ENCODE measurements around the gene ATP11B.
A peak's percentile ranks its signal among the peaks of the same experiment; 100 is the strongest.

The ATP11B gene

GRCh38 chr3:182792901-182793662 lies at the start of gene ATP11B:
TSS of gene ATP11B (plus strand) at chr3:182793504. CDS start at chr3:182793760, 256 bp downstream.
- ATAC-seq: peak; percentile 69

GRCh38 chr3:182746959-182747358 lies 46.3 kb upstream of the ATP11B start:
- no peak; the same call in 2 of the 3 replicates for ATAC-seq
- TF ChIP-seq ESRRG (CRISPR knock-in tag; IDR thresholded peaks at IDR 0.05): no peak
- no peak for TF ChIP-seq OSR1 (CRISPR knock-in tag; IDR thresholded peaks at IDR 0.05)
- TF ChIP-seq ZC3H10 (CRISPR knock-in tag; IDR thresholded peaks at IDR 0.05): no peak
- no peak for TF ChIP-seq CREB5 (CRISPR knock-in tag; IDR thresholded peaks at IDR 0.05; ENCODE audit: low read depth)
- no peak for TF ChIP-seq PPARA (CRISPR knock-in tag; IDR thresholded peaks at IDR 0.05; ENCODE audit: borderline replicate concordance)
- TF ChIP-seq POU6F1 (CRISPR knock-in tag; IDR thresholded peaks at IDR 0.05; ENCODE audit: borderline replicate concordance, low read depth): no peak
- TF ChIP-seq CSDC2 (CRISPR knock-in tag; IDR thresholded peaks at IDR 0.05): no peak
- TF ChIP-seq RARB (CRISPR knock-in tag; IDR thresholded peaks at IDR 0.05): no peak
- no peak for TF ChIP-seq ZFP30 (CRISPR knock-in tag; IDR thresholded peaks at IDR 0.05)
- TF ChIP-seq SNAI2 (CRISPR knock-in tag; IDR thresholded peaks at IDR 0.05): no peak
- no peak for TF ChIP-seq BACH2 (CRISPR knock-in tag; IDR thresholded peaks at IDR 0.05; ENCODE audit: borderline replicate concordance)
- no peak for TF ChIP-seq PATZ1 (CRISPR knock-in tag; IDR thresholded peaks at IDR 0.05; ENCODE audit: borderline replicate concordance)
- no peak for TF ChIP-seq ZNF8 (CRISPR knock-in tag; IDR thresholded peaks at IDR 0.05)
- TF ChIP-seq ZFP3 (CRISPR knock-in tag; IDR thresholded peaks at IDR 0.05): no peak
- TF ChIP-seq TSHZ2 (CRISPR knock-in tag; IDR thresholded peaks at IDR 0.05): no peak
- TF ChIP-seq ZNF565 (CRISPR knock-in tag; conservative IDR thresholded peaks at IDR 0.05; ENCODE audit: low read depth): no peak
- TF ChIP-seq GLIS3 (CRISPR knock-in tag; IDR thresholded peaks at IDR 0.05): no peak

More at GRCh38 chr3:182792901-182793662, at the start of gene ATP11B:
- TF ChIP-seq OSR1 (CRISPR knock-in tag; IDR thresholded peaks at IDR 0.05): no peak
- no peak for TF ChIP-seq POU6F1 (CRISPR knock-in tag; IDR thresholded peaks at IDR 0.05; ENCODE audit: borderline replicate concordance, low read depth)
- no peak for TF ChIP-seq RARB (CRISPR knock-in tag; IDR thresholded peaks at IDR 0.05)
- no peak for TF ChIP-seq ZFP30 (CRISPR knock-in tag; IDR thresholded peaks at IDR 0.05)
- no peak for TF ChIP-seq ARNTL (CRISPR knock-in tag; IDR thresholded peaks at IDR 0.05; ENCODE audit: borderline replicate concordance, low read depth)
- no peak for TF ChIP-seq ZNF70 (CRISPR knock-in tag; IDR thresholded peaks at IDR 0.05)
- no peak for TF ChIP-seq PATZ1 (CRISPR knock-in tag; IDR thresholded peaks at IDR 0.05; ENCODE audit: borderline replicate concordance)
- TF ChIP-seq SNAI2 (CRISPR knock-in tag; IDR thresholded peaks at IDR 0.05): no peak
- TF ChIP-seq ZC3H10 (CRISPR knock-in tag; IDR thresholded peaks at IDR 0.05): no peak
- no peak for TF ChIP-seq GLIS3 (CRISPR knock-in tag; IDR thresholded peaks at IDR 0.05)
- TF ChIP-seq ZNF8 (CRISPR knock-in tag; IDR thresholded peaks at IDR 0.05): no peak
